HG02943 (cell line): ENCODE results near the gene MTCH1.
"Not testable (repeated sequence)": the region's sequence is repeated elsewhere in the genome, so short reads cannot be mapped to it uniquely, and the experiment has no call there.

Experiments used
- ATAC-seq: cut with Tn5 transposase; IDR thresholded peaks from one replicate; pipeline ENCODE4 v1.9.1; 2021; ENCODE audit warnings: mild to moderate bottlenecking, low read depth, moderate library complexity; ENCODE audit not compliant: unreplicated experiment

MTCH1 gene

GRCh38 chr6:36999061-36999750 lies 13.2 kb upstream of the MTCH1 start:
- no peak for ATAC-seq

- no peak for ATAC-seq
Observed at GRCh38 chr6:36998723-36999038, 12.7 kb upstream of the MTCH1 start.

- no peak for ATAC-seq
Observed at GRCh38 chr6:36997811-36998722, 12.1 kb upstream of the MTCH1 start.

- ATAC-seq, result not testable (repeated sequence)
Observed at GRCh38 chr6:36990401-36990800, 4.4 kb upstream of the MTCH1 start.

GRCh38 chr6:36989264-36989663 lies 3.3 kb upstream of the MTCH1 start:
- ATAC-seq, result no peak

- ATAC-seq, result no peak
Observed at GRCh38 chr6:36986704-36987047, 680 bp upstream of the MTCH1 start.

GRCh38 chr6:36985417-36985807 lies 584 bp downstream of the MTCH1 start:
- ATAC-seq, result no peak

GRCh38 chr6:36984581-36985416 lies 1.2 kb downstream of the MTCH1 start:
- no peak for ATAC-seq

GRCh38 chr6:36983538-36983937 lies 2.5 kb downstream of the MTCH1 start:
- ATAC-seq, result no peak

- ATAC-seq, result no peak
Observed at GRCh38 chr6:36980876-36981619, 4.9 kb downstream of the MTCH1 start.

- no peak for ATAC-seq
Observed at GRCh38 chr6:36980129-36980528, 5.9 kb downstream of the MTCH1 start.

- no peak for ATAC-seq
Observed at GRCh38 chr6:36979347-36979742, 6.7 kb downstream of the MTCH1 start.

GRCh38 chr6:36978421-36979346 lies 7.3 kb downstream of the MTCH1 start:
- no peak for ATAC-seq

GRCh38 chr6:36977470-36977941 lies 8.5 kb downstream of the MTCH1 start:
- no peak for ATAC-seq

GRCh38 chr6:36976931-36977330 lies 9.1 kb downstream of the MTCH1 start:
- no peak for ATAC-seq

- no peak for ATAC-seq
Observed at GRCh38 chr6:36976509-36976908, 9.5 kb downstream of the MTCH1 start.

- ATAC-seq, result no peak
Observed at GRCh38 chr6:36976007-36976264, 10.1 kb downstream of the MTCH1 start.

GRCh38 chr6:36975231-36976006 lies 10.6 kb downstream of the MTCH1 start:
- no peak for ATAC-seq

- ATAC-seq, result no peak
Observed at GRCh38 chr6:36973647-36974046, 12.3 kb downstream of the MTCH1 start.
